ENCODE measurements around the gene MORF4L2.

DNA sequence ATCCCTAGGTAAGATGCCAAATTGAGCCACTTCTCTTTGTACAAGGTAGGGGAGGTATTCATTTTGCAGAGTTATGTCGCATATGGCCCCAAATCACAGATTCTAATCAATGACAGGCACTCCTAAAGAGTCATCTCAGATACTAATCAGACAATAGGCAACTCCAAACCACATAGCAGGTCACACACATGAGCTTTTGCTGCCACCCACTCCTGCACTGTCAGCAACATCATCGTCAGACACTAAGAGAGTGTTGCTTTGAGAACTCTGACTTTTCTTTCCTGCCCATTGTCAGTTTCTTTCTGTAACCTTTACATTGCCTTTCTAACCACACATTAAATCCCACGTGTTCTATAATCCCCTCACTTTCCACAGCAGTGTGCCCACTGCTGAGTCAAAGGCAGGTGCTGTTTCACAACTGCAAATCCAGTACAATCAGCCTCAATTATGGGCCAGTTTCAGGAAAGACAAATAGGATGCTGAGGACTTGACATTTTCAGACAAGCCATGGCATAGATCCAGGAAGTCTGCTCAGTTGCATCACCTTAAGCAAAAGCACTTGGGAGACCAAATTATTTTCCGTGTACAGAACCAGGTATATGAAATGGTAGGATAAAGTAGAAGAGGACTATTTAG lies 47.7 kb upstream of the MORF4L2 start:
- no peak for TF ChIP-seq CTCF (IDR thresholded peaks at IDR 0.05)
- TF ChIP-seq ZFX (IDR thresholded peaks at IDR 0.05; ENCODE audit: borderline replicate concordance): no peak
